PC-3 (cell line): ENCODE data around the gene CCT5. TPM values are rescaled to one million over a fixed set of nuclear protein-coding genes. Genes with fewer than 3 reads are reported as not detected.

ENCODE experiments used
- ATAC-seq: fragments of 200-7000 bp; cut with Tn5 transposase; 2 replicates; pipeline ENCODE4 v1.9.1; 2020; ENCODE audit warnings: mild to moderate bottlenecking, moderate library complexity
- BruUV-seq: library from RNA; stranded (reverse); fragments of 400-500 nt; replicated peaks from 2 replicates; lab custom pipeline; 2021; lab: Mats Ljungman, UMichigan
- CTCF ChIA-PET: fragments of 300-600 bp; sonication (Branson Sonifier 250); formaldehyde crosslinking; loops from one replicate; lab custom pipeline; 2022; ENCODE audit warnings: antibody characterized with exemption; lab: Charles Lee
- POLR2A ChIA-PET: fragments of 300-600 bp; sonication (Branson Sonifier 250); formaldehyde crosslinking; loops from one replicate; lab custom pipeline; 2022; ENCODE audit warnings: antibody characterized with exemption; ENCODE audit not compliant: unreplicated experiment; lab: Charles Lee
- DNase-seq: peaks from one replicate; pipeline ENCODE4 v3.0.0-alpha.2; 2015
- H2AFZ ChIP-seq: fragments of 300-600 bp; sonication (generic); 2 replicates; pipeline ENCODE4 v1.6.0; 2016; ENCODE audit warnings: antibody characterized with exemption, low read length
- H3F3A ChIP-seq: fragments of 300-600 bp; sonication (generic); one replicate; pipeline ENCODE4 v1.6.0; 2017; ENCODE audit warnings: antibody characterized with exemption, low read length, control low read depth, mild to moderate bottlenecking; ENCODE audit not compliant: unreplicated experiment
- H3K27ac ChIP-seq: fragments of 300-600 bp; sonication (generic); 2 replicates; pipeline ENCODE4 v1.5.1; 2016; ENCODE audit warnings: mild to moderate bottlenecking, low read length
- H3K27me3 ChIP-seq: fragments of 300-600 bp; sonication (generic); 2 replicates; pipeline ENCODE4 v1.6.1; 2016; ENCODE audit warnings: low read length, mixed read lengths
- H3K36me3 ChIP-seq: fragments of 300-600 bp; sonication (generic); 2 replicates; pipeline ENCODE4 v1.6.1; 2016; ENCODE audit warnings: low read depth, mixed run types, low read length, mixed read lengths
- H3K4me1 ChIP-seq: fragments of 300-600 bp; sonication (generic); 2 replicates; pipeline ENCODE4 v1.5.1; 2016; ENCODE audit warnings: low read length; ENCODE audit not compliant: insufficient read depth
- H3K4me2 ChIP-seq: fragments of 300-600 bp; sonication (generic); 2 replicates; pipeline ENCODE4 v1.6.0; 2016; ENCODE audit warnings: low read length
- H3K4me3 ChIP-seq: fragments of 300-600 bp; sonication (generic); 2 replicates; pipeline ENCODE4 v1.5.1; 2016; ENCODE audit warnings: mild to moderate bottlenecking, low read length, mixed read lengths
- H3K79me2 ChIP-seq: fragments of 300-600 bp; sonication (generic); 2 replicates; pipeline ENCODE4 v1.6.1; 2017; ENCODE audit warnings: low read length, mixed read lengths
- H3K9ac ChIP-seq: fragments of 300-600 bp; sonication (generic); 2 replicates; pipeline ENCODE4 v1.6.0; 2016; ENCODE audit warnings: mild to moderate bottlenecking, low read length
- H3K9me2 ChIP-seq: fragments of 300-600 bp; sonication (generic); replicated peaks from 2 replicates; pipeline ENCODE4 v1.6.1; 2016; ENCODE audit warnings: mixed run types, low read length, mixed read lengths
- H3K9me3 ChIP-seq: fragments of 300-600 bp; sonication (generic); 2 replicates; pipeline ENCODE4 v1.6.1; 2016; ENCODE audit warnings: low read length, mixed read lengths
- H4K20me1 ChIP-seq: fragments of 300-600 bp; sonication (generic); 2 replicates; pipeline ENCODE4 v1.6.1; 2016; ENCODE audit warnings: low read length, mixed read lengths
- EZH2 ChIP-seq: fragments of 300-600 bp; sonication (generic); IDR thresholded peaks from one replicate; pipeline ENCODE4 v1.6.1; 2017; ENCODE audit warnings: antibody characterized with exemption, mild to moderate bottlenecking, low read length; ENCODE audit not compliant: unreplicated experiment
- EZH2phosphoT487 ChIP-seq: fragments of 300-600 bp; sonication (generic); IDR thresholded peaks from 2 replicates; pipeline ENCODE4 v1.6.1; 2018; ENCODE audit warnings: mild to moderate bottlenecking, antibody characterized with exemption, low read length, borderline replicate concordance
- intact Hi-C: fragments of 100-400 bp; cut with micrococcal nuclease; formaldehyde crosslinking; loops from 2 replicates; pipeline ENCODE4 v1.9.0; 2023
- total RNA-seq: library from RNA; depleted of rRNA; stranded (reverse); fragments of >200 nt; gene quantifications from 2 replicates; pipeline ENCODE4 v1.2.3, GENCODE V29; 2014
- TF ChIP-seq, protein P1 (sequence below): fragments of 300-600 bp; sonication (generic); conservative IDR thresholded peaks from 2 replicates; pipeline ENCODE4 v1.5.1; 2017; ENCODE audit warnings: antibody characterized with exemption, low read depth, mild to moderate bottlenecking, low read length

CCT5 gene
- total RNA-seq, 1 experiment from 2014 or later = 1,334 TPM

DNA sequence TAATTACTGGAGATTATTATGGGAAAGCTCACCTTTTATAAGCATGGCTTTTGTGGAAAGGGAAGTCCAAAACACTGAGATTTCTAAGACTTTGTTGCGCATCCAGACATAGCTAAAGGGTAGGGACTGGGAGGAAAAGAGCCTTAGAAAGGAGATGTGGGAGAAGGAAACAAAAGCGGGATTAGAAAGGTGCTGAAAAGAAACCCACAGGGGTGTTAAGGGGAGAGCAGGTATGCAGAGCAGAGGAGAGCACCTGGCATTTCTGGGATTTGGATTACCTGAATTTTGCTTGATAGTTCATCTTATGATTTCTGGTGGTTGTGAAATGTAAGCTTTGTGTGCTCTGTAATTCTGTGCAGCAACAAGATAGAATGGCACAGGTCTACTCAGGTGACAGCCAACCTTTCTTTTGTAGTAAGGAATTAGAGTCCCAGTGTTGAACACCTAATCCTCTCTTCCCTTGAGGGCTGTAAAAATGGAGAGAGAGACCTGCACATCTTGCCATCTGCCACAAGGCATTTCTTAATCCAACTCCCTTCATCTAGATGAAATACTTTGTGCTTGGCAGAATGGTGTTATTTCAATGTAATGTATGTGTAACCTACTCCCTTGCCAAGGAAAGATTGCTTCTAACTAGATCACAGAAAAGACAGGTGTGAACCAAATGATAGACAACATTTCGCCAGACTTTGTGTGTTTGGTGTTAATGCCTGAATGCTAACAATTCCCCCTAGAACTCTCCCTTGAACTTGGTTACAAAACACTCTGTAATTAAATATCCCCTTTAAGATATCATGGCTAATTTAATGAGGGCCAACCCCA, 47.8 kb upstream of the CCT5 start:
- no peak overlapping the region for H3K27ac ChIP-seq
- ATAC-seq (no peak), DNase-seq (no peak)
- H4K20me1 ChIP-seq = no peaks in the 10 kb centered on the region
- no peaks in the 10 kb centered on the region for H3K4me1 ChIP-seq
- H3F3A ChIP-seq = no peaks in the 10 kb centered on the region
- intact Hi-C loops = no loop called here
- POLR2A ChIA-PET = no interaction called here
- no peak overlapping the region for H2AFZ ChIP-seq
- TF ChIP-seq EZH2phosphoT487 (no peak), EZH2 (no peak)
- TF ChIP-seq, protein P1, sequence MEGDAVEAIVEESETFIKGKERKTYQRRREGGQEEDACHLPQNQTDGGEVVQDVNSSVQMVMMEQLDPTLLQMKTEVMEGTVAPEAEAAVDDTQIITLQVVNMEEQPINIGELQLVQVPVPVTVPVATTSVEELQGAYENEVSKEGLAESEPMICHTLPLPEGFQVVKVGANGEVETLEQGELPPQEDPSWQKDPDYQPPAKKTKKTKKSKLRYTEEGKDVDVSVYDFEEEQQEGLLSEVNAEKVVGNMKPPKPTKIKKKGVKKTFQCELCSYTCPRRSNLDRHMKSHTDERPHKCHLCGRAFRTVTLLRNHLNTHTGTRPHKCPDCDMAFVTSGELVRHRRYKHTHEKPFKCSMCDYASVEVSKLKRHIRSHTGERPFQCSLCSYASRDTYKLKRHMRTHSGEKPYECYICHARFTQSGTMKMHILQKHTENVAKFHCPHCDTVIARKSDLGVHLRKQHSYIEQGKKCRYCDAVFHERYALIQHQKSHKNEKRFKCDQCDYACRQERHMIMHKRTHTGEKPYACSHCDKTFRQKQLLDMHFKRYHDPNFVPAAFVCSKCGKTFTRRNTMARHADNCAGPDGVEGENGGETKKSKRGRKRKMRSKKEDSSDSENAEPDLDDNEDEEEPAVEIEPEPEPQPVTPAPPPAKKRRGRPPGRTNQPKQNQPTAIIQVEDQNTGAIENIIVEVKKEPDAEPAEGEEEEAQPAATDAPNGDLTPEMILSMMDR = no peak
- H3K9me3 ChIP-seq = peaks cover 16% of the 10 kb centered on the region
- H3K4me3 ChIP-seq = no peak overlapping the region
- BruUV-seq = no TSS peak
- H3K36me3 ChIP-seq = peaks cover 13% of the 10 kb centered on the region; the same call in 1 of the 2 replicates
- no peak overlapping the region for H3K4me2 ChIP-seq
- no peak overlapping the region for H3K9ac ChIP-seq
- no peaks in the 10 kb centered on the region for H3K27me3 ChIP-seq
- CTCF ChIA-PET = no interaction called here
- H3K9me2 ChIP-seq = no peaks in the 10 kb centered on the region
- H3K79me2 ChIP-seq = no peaks in the 10 kb centered on the region

DNA sequence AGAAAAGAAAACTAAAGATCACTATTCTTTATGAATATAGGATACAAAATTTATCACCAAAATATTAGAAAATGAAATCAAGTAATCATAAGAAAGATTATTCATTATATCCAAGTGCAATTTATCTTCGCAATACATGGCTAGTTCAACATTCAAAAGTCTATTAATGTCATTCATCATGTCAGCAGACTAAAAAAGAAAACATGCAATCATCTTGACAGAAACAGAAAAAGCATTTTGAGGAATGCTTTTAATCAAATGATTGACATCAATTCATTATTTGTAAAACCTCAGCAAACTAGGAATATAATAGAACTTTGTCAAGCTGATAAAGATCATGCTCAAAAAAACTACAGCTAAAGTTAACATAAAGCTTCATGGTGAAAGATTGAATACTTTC, 41.1 kb upstream of the CCT5 start:
- CTCF ChIA-PET = no interaction called here
- ATAC-seq = no peak

More for the DNA sequence above, 41.1 kb upstream of the CCT5 start:
- Histone ChIP-seq H4K20me1 (no peaks in the 10 kb centered on the region), H3K9ac (no peak overlapping the region), H3K9me3 (no peaks in the 10 kb centered on the region), H3K79me2 (no peaks in the 10 kb centered on the region), H3K36me3 (no peaks in the 10 kb centered on the region), H3K27me3 (no peaks in the 10 kb centered on the region), H3K4me3 (no peak overlapping the region), H3F3A (no peaks in the 10 kb centered on the region), H2AFZ (no peak overlapping the region), H3K9me2 (no peaks in the 10 kb centered on the region), H3K4me2 (no peak overlapping the region), H3K4me1 (peaks cover 9% of the 10 kb centered on the region), H3K27ac (no peak overlapping the region)
- POLR2A ChIA-PET = no interaction called here
- intact Hi-C loops = no loop called here
- no TSS peak for BruUV-seq
- no peak for TF ChIP-seq EZH2phosphoT487
- TF ChIP-seq, protein P1 = no peak
- TF ChIP-seq EZH2 = no peak
- no peak for DNase-seq
